Astrocyte of the hippocampus (primary cell): ENCODE results near the gene CHD3.
A peak's percentile ranks its signal among the peaks of the same experiment; 100 is the strongest.
"Not testable (repeated sequence)": the region's sequence is repeated elsewhere in the genome, so short reads cannot be mapped to it uniquely, and the experiment has no call there.

Source experiments
- DNase-seq: peaks from one replicate; pipeline ENCODE4 v3.0.0; 2011; ENCODE audit warnings: low read depth, low spot score

Gene CHD3

GRCh38 chr17:7931709-7932482 lies 43.3 kb downstream of the CHD3 start, which contains the start of the genes CNTROB and TRAPPC1:
TSS of gene CNTROB (plus strand) at chr17:7932206. CDS start at chr17:7933080, 874 bp downstream.
TSS of gene TRAPPC1 (minus strand) at chr17:7931946. CDS start at chr17:7931829, 117 bp downstream.
- peak; percentile 100 for DNase-seq

GRCh38 chr17:7932483-7932891 lies 43.9 kb downstream of the CHD3 start:
- no peak for DNase-seq

DNA sequence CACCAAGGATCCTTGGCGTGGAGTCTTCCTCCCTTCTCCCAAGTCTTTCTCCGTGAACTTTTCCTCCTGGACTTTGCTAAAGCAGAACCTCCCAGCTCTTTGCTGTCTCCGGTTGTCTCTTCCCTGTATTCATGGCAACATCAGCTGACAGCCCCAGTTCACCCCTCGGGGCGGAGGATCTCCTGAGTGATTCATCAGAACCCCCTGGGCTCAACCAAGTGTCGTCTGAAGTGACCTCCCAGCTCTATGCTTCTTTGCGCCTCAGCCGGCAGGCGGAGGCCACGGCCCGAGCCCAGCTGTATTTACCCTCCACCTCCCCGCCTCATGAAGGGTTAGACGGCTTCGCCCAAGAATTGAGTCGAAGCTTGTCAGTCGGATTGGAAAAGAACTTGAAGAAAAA lies 44.4 kb downstream of the CHD3 start:
- DNase-seq = peak; percentile 58

DNA sequence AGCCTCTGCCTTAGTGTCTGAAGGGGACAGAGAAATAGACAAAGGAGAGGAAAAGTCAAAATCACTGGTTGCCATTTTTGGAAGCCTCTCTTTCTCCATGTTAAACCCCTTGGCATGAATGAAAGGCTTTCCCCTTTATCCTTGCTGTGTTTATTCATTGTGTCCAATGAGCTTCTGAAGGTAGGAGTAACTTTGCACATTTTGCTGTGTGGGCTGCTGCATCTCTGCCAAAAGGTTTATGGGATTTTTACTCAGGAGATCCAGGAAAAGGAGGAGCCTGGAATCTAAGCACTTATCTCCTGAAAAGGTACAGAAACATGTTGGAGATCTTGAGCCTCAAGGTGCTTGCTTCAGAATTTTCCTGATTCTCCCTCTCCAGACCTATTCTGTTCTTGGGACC lies 47.3 kb downstream of the CHD3 start:
- DNase-seq = no peak

DNA sequence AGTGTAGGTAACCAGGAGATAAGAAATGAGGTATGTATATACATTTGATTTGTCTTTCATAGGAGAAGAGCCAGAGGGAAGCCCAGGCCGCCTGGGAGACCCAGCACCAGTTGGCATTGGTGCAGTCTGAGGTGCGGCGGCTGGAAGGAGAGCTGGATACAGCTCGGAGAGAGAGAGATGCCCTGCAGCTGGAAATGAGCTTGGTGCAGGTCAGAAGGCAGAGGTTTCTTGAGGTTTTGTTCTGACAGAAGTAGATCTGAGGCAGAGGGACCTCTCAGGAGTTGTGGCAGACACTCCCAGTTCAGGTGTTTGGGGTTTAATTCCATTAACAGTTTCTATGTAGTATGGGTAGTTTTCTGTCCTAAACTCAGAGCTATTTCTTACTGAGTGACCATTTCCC lies 51.4 kb downstream of the CHD3 start:
- no peak for DNase-seq

GRCh38 chr17:7940743-7941142 lies 52.2 kb downstream of the CHD3 start:
- no peak for DNase-seq

- DNase-seq = no peak
These were observed 54.7 kb downstream of the CHD3 start for GRCh38 chr17:7943291-7943690.

GRCh38 chr17:7944326-7944725 lies 55.7 kb downstream of the CHD3 start:
- DNase-seq = no peak

DNA sequence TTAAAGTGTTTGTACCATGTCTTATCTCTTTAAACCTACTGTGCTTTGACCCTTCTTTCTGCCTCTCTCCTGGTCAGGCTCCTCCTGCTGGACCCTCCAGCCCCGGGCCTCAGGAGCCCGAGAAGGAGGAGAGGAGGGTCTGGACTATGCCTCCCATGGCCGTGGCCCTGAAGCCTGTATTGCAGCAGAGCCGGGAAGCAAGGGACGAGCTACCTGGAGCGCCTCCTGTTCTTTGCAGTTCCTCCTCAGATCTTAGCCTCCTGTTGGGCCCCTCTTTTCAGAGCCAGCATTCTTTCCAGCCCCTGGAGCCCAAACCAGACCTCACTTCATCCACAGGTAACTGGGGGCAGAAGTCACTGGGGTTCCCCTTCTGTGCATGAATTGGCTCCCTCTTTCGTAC lies 57.1 kb downstream of the CHD3 start:
- DNase-seq = no peak

GRCh38 chr17:7946441-7946840 lies 57.9 kb downstream of the CHD3 start:
- DNase-seq = no peak

- DNase-seq = no peak
These were observed 59.1 kb downstream of the CHD3 start for GRCh38 chr17:7947651-7948050.

- DNase-seq = no peak
These were observed 62.0 kb downstream of the CHD3 start for GRCh38 chr17:7950578-7950977.

DNA sequence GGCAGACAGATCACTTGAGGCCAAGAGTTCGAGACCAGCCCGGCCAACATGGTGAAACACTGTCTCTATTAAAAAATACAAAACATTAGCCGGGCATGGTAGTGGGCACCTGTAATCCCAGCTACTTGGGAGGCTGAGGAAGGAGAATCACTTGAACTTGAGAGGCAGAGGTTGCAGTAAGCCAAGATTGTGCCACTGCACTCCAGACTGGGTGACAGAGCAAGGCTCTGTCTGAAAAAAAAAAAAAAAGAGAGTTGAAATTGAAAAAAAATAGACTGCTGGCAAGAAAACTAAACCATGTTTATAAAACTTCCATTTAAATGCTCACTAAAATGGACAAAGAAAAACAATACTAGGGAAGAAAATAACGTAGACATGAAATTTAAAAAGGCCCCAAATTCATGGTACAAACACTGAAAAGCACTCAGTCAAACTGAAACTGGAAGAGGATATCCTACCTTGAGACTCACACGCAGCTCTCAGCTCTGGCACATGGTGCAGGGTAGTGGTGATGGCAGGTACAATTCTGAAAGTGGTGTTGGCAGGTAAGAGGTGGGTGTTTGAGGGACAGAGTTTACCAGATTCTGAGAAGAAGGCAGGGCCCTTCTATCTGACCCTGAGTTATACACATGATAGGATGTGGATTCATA lies 62.7 kb downstream of the CHD3 start:
- no peak for DNase-seq

DNA sequence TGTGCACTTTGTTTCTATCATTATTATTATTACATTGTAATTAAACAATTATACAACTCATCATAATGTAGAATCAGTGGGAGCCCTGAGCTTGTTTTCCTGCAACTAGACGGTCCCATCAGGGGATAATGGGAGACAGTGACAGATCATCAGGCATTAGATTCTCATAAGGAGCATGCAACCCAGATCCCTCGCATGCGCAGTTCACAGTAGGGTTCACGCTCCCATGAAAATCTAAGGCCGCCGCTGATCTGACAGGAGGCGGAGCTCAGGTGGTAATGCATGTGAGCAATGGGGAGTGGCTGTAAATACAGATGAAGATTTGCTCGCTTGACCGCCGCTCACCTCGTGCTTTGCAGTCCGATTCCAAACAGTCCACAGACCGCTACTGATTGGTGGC lies 64.7 kb downstream of the CHD3 start:
- not testable (repeated sequence) for DNase-seq

DNA sequence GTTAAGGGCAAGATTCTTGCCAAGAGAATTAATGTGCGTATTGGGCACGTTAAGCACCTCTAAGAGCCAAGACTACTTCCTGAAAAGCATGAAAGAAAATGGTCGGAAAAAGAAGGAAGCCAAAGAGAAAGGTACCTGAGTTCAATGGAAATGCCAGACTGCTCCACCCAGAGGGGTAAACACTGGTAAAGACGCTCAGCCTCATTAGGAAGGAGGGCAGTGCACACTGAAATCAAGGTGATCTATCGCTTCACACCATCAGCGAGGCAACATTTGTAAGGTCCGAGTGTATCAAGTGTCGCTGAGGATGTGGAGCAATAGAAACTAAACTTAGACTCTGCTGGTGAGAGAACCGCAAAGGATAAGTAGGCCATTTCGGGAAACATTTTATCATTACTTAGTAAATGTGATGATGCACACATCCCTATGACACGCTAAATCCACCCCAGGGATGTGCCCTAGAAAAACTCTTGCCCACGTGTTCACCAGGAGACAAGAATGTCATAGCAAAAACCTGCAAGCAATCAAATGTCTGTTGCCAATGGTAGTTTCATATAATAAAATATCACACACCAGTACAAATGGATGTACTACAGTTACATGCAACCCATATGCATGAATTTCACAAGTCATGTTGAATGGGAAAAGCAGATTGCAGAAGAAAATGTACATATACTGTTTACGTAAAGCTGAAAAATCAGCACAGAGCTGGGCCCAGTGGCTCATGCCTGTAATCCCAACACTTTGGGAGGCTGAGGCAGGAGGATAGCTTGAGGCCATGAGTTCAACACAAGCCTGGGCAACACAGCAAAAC lies 67.0 kb downstream of the CHD3 start:
- DNase-seq = no peak

DNA sequence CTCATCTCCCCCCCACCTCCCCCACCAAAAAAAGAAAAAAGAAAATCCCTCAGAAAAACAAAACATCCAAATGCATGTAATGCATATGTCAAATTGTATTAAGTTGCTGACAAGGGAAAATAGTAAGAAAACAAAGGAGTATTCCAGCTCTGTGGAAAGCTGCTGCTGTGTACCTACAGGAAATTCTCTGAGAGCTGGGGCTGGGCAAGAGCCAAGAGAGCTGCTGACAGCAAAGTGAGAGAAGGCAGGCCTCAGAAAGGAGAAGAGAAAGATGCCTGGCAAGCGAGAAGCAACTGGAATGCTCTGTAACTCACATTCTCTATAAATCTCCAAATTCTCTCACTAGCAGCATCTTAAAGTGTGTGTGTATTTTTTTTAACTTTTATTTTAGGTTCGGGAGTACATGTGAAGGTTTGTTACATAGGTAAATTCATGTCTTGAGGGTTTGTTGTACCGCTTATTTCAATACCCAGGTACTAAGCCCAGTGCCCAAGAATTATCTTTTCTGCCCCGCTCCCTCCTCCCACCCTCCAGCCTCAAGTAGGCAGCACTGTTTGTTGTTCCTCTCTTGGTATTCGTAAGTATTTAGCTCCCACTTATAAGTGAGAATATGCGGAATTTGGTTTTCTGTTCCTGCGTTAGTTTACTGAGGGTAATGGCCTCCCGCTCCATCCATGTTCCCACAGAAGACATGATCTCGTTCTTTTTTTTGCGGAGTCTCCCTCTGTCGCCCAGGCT lies 67.8 kb downstream of the CHD3 start:
- DNase-seq = peak; percentile 15

- no peak for DNase-seq
These were observed 71.1 kb downstream of the CHD3 start for GRCh38 chr17:7959503-7960253.

GRCh38 chr17:7961421-7961820 lies 72.8 kb downstream of the CHD3 start:
- DNase-seq = no peak
